HepG2 (cell line): ENCODE data around the gene HOMEZ. TPM values are rescaled to one million over a fixed set of nuclear protein-coding genes. Genes with fewer than 3 reads are reported as not detected.

Source experiments
- FOXO1 ChIP-seq: sonication (generic); formaldehyde crosslinking; IDR thresholded peaks from 2 replicates; pipeline ENCODE4 v1.4.0; 2020; ENCODE audit warnings: missing genetic modification reagents
- GABPB1 ChIP-seq: IDR thresholded peaks from 2 replicates; pipeline ENCODE4 v1.6.1; 2016; ENCODE audit warnings: mild to moderate bottlenecking, missing genetic modification reagents, moderate library complexity, missing compliant biosample characterization
- HOXA9 ChIP-seq: sonication (generic); formaldehyde crosslinking; IDR thresholded peaks from 2 replicates; pipeline ENCODE4 v1.8.1; 2022; ENCODE audit warnings: missing genetic modification reagents, mild to moderate bottlenecking, moderate library complexity, borderline replicate concordance
- NCOA2 ChIP-seq: sonication (generic); formaldehyde crosslinking; IDR thresholded peaks from 2 replicates; pipeline ENCODE4 v1.8.0; 2022; ENCODE audit warnings: inconsistent platforms
- NFIB ChIP-seq: sonication (generic); formaldehyde crosslinking; IDR thresholded peaks from 2 replicates; pipeline ENCODE4 v1.9.0; 2021; ENCODE audit warnings: missing genetic modification reagents, mild to moderate bottlenecking, borderline replicate concordance
- NR2F6 ChIP-seq, 2 experiments: IDR thresholded peaks; 2 replicates each; pipeline ENCODE4 v1.6.1; 2016; ENCODE audit warnings: antibody characterized with exemption in 1 of 2, mild to moderate bottlenecking in 1 of 2
- PRMT3 ChIP-seq: sonication (generic); formaldehyde crosslinking; IDR thresholded peaks from 2 replicates; pipeline ENCODE4 v1.8.1; 2022; ENCODE audit warnings: low read depth, mild to moderate bottlenecking, moderate library complexity, missing genetic modification reagents, borderline replicate concordance
- RBM22 ChIP-seq: fragments of 200-400 bp; formaldehyde crosslinking; optimal IDR thresholded peaks from 2 replicates; pipeline ENCODE3; 2017; ENCODE audit warnings: mild to moderate bottlenecking, low read length, moderate library complexity
- SRSF4 ChIP-seq: fragments of 200-400 bp; formaldehyde crosslinking; IDR thresholded peaks from one replicate; pipeline ENCODE4 v1.6.1; 2018; ENCODE audit warnings: mild to moderate bottlenecking, low read depth, low read length, moderate library complexity; ENCODE audit not compliant: poor library complexity, severe bottlenecking
- SSRP1 ChIP-seq: IDR thresholded peaks from 2 replicates; pipeline ENCODE4 v1.6.1; 2016; ENCODE audit warnings: control low read depth
- TARDBP ChIP-seq: sonication (generic); formaldehyde crosslinking; IDR thresholded peaks from 2 replicates; pipeline ENCODE4 v1.8.0; 2022; ENCODE audit warnings: mild to moderate bottlenecking, missing genetic modification reagents
- ZNF326 ChIP-seq: sonication (generic); formaldehyde crosslinking; IDR thresholded peaks from 2 replicates; pipeline ENCODE4 v1.4.0; 2020; ENCODE audit warnings: missing genetic modification reagents, borderline replicate concordance
- ZNF556 ChIP-seq: sonication (generic); formaldehyde crosslinking; IDR thresholded peaks from 2 replicates; pipeline ENCODE4 v1.4.0; 2020; ENCODE audit warnings: mild to moderate bottlenecking, missing genetic modification reagents, borderline replicate concordance
- ZNF772 ChIP-seq: sonication (generic); formaldehyde crosslinking; IDR thresholded peaks from 2 replicates; pipeline ENCODE4 v1.5.0; 2020; ENCODE audit warnings: mild to moderate bottlenecking, missing genetic modification reagents
- polyA plus RNA-seq, 8 experiments: library from polyadenylated mRNA; depleted of rRNA in 3 of 8; stranded (reverse) in 7 of 8; unstranded in 1 of 8; fragments of >200 nt; fragmentation: Illumina TruSeq in 4 of 8; extraction: Trizol in 4 of 8; gene quantifications; 2 replicates each; pipeline versions ENCODE4 v1.2.1 to v1.2.3, GENCODE V29; 2011 to 2016; ENCODE audit warnings: low read depth in 4 of 8, missing spikeins in 1 of 8, mixed read lengths in 1 of 8; ENCODE audit not compliant: insufficient read depth in 1 of 8
- total RNA-seq, 5 experiments: library from RNA; depleted of rRNA; stranded (reverse); fragments of >200 nt; fragmentation: Illumina TruSeq; extraction: Trizol; gene quantifications; 2 replicates each; pipeline ENCODE4 v1.2.3, GENCODE V29; 2016; ENCODE audit warnings: low read depth in 1 of 5
- TF ChIP-seq, protein P1 (sequence below): sonication (generic); formaldehyde crosslinking; IDR thresholded peaks from 2 replicates; pipeline ENCODE4 v1.8.1; 2022; ENCODE audit warnings: low read depth, mild to moderate bottlenecking, missing genetic modification reagents
- TF ChIP-seq, protein P2 (sequence below): sonication (generic); formaldehyde crosslinking; IDR thresholded peaks from 2 replicates; pipeline ENCODE4 v1.4.0; 2020; ENCODE audit warnings: missing genetic modification reagents
- TF ChIP-seq, protein P3 (sequence below): sonication (generic); formaldehyde crosslinking; IDR thresholded peaks from 2 replicates; pipeline ENCODE4 v1.8.0; 2022; ENCODE audit warnings: mild to moderate bottlenecking, missing genetic modification reagents; ENCODE audit not compliant: insufficient replicate concordance
- TF ChIP-seq, protein P4 (sequence below): sonication (generic); formaldehyde crosslinking; IDR thresholded peaks from 2 replicates; pipeline ENCODE4 v1.4.0; 2020; ENCODE audit warnings: mild to moderate bottlenecking, missing genetic modification reagents
- TF ChIP-seq, protein P5 (sequence below): sonication (generic); formaldehyde crosslinking; IDR thresholded peaks from 2 replicates; pipeline ENCODE4 v1.4.0; 2020; ENCODE audit warnings: missing genetic modification reagents

The HOMEZ gene
- total and polyA plus RNA-seq, 2 of the 13 experiments (the other 11 are each of a cell fraction or from before 2014, with no cell fraction given), result 14.5 to 31.8 TPM

DNA sequence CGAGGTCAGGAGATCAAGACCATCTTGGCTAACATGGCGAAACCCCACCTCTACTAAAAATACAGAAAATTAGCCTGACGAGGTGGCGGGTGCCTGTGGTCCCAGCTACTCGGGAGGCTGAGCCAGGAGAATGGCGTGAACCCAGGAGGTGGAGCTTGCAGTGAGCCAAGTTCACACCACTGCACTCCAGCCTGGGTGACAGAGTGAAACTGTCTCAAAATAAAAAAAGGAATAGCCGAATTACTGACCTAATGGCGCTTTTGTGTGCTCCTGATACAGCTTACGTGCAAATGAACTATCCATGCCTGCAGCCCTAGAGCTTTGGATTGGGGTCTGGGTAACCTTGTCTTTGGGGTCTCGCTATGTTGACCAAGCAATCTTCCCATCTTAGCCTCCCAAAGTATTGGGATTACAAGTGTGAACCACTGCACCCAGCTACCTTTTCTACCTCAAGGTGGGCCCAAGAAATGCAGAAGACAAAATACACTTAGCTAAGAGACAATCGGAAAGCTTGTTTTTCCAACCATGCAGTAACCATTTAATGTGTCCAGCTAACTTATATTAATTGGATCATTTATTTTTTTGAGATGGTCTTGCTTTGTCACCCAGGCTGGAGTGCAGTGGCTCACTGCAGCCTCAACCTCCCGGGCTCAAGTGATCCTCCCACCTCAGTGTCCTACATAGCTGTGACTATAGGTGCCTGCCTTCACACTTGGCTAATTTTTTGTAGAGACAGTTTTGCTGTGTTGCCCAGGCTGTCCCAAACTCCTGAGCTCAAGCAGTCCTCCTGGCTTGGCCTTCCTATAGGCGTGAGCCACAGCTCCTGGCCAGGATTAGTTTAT lies 40.8 kb upstream of the HOMEZ start (continued):
- TF ChIP-seq, protein P1, sequence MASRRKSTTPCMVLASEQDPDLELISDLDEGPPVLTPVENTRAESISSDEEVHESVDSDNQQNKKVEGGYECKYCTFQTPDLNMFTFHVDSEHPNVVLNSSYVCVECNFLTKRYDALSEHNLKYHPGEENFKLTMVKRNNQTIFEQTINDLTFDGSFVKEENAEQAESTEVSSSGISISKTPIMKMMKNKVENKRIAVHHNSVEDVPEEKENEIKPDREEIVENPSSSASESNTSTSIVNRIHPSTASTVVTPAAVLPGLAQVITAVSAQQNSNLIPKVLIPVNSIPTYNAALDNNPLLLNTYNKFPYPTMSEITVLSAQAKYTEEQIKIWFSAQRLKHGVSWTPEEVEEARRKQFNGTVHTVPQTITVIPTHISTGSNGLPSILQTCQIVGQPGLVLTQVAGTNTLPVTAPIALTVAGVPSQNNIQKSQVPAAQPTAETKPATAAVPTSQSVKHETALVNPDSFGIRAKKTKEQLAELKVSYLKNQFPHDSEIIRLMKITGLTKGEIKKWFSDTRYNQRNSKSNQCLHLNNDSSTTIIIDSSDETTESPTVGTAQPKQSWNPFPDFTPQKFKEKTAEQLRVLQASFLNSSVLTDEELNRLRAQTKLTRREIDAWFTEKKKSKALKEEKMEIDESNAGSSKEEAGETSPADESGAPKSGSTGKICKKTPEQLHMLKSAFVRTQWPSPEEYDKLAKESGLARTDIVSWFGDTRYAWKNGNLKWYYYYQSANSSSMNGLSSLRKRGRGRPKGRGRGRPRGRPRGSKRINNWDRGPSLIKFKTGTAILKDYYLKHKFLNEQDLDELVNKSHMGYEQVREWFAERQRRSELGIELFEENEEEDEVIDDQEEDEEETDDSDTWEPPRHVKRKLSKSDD, result no peak
- TF ChIP-seq ZNF556 (CRISPR knock-in tag) (0 out of 2 replicates have a peak, but pooled peaks have one; percentile 34), PRMT3 (CRISPR knock-in tag) (no peak), NCOA2 (CRISPR knock-in tag) (peak; percentile 15; the same call in 1 of the 2 replicates), TARDBP (CRISPR knock-in tag) (no peak), HOXA9 (CRISPR knock-in tag) (no peak), ZNF326 (peak; percentile 45; the same call in 1 of the 2 replicates), ZNF772 (CRISPR knock-in tag) (peak; percentile 42; the same call in 1 of the 2 replicates), RBM22 (peak; percentile 99), SSRP1 (CRISPR knock-in tag) (peak; percentile 93; the same call in 1 of the 2 replicates), FOXO1 (CRISPR knock-in tag) (0 out of 2 replicates have a peak, but pooled peaks have one; percentile 18), NR2F6 (IDR thresholded peaks at IDR 0.05) (no peak), NR2F6 (CRISPR knock-in tag; IDR thresholded peaks at IDR 0.05) (peak; percentile 15; the same call in 1 of the 2 replicates), NFIB (0 out of 2 replicates have a peak, but pooled peaks have one; percentile 33), GABPB1 (peak; percentile 23; the same call in 1 of the 2 replicates), SRSF4 (peak; percentile 59)
- TF ChIP-seq, protein P2, sequence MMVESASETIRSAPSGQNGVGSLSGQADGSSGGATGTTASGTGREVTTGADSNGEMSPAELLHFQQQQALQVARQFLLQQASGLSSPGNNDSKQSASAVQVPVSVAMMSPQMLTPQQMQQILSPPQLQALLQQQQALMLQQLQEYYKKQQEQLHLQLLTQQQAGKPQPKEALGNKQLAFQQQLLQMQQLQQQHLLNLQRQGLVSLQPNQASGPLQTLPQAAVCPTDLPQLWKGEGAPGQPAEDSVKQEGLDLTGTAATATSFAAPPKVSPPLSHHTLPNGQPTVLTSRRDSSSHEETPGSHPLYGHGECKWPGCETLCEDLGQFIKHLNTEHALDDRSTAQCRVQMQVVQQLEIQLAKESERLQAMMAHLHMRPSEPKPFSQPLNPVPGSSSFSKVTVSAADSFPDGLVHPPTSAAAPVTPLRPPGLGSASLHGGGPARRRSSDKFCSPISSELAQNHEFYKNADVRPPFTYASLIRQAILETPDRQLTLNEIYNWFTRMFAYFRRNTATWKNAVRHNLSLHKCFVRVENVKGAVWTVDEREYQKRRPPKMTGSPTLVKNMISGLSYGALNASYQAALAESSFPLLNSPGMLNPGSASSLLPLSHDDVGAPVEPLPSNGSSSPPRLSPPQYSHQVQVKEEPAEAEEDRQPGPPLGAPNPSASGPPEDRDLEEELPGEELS (CRISPR knock-in tag), result 0 out of 2 replicates have a peak, but pooled peaks have one; percentile 18
- TF ChIP-seq, protein P3, sequence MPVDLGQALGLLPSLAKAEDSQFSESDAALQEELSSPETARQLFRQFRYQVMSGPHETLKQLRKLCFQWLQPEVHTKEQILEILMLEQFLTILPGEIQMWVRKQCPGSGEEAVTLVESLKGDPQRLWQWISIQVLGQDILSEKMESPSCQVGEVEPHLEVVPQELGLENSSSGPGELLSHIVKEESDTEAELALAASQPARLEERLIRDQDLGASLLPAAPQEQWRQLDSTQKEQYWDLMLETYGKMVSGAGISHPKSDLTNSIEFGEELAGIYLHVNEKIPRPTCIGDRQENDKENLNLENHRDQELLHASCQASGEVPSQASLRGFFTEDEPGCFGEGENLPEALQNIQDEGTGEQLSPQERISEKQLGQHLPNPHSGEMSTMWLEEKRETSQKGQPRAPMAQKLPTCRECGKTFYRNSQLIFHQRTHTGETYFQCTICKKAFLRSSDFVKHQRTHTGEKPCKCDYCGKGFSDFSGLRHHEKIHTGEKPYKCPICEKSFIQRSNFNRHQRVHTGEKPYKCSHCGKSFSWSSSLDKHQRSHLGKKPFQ (CRISPR knock-in tag), result peak; percentile 99
- TF ChIP-seq, protein P4, sequence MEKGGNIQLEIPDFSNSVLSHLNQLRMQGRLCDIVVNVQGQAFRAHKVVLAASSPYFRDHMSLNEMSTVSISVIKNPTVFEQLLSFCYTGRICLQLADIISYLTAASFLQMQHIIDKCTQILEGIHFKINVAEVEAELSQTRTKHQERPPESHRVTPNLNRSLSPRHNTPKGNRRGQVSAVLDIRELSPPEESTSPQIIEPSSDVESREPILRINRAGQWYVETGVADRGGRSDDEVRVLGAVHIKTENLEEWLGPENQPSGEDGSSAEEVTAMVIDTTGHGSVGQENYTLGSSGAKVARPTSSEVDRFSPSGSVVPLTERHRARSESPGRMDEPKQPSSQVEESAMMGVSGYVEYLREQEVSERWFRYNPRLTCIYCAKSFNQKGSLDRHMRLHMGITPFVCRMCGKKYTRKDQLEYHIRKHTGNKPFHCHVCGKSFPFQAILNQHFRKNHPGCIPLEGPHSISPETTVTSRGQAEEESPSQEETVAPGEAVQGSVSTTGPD (CRISPR knock-in tag), result no peak
- TF ChIP-seq, protein P5, sequence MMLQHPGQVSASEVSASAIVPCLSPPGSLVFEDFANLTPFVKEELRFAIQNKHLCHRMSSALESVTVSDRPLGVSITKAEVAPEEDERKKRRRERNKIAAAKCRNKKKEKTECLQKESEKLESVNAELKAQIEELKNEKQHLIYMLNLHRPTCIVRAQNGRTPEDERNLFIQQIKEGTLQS (CRISPR knock-in tag), result 0 out of 2 replicates have a peak, but pooled peaks have one; percentile 35
